Lung (tissue), 12 donors: ENCODE measurements around the gene RNF121. TPM values are rescaled to one million over a fixed set of nuclear protein-coding genes. Genes with fewer than 3 reads are reported as not detected.

Experiments used
- ATAC-seq: fragments of 200-7000 bp; cut with Tn5 transposase; one replicate; pipeline ENCODE4 v1.9.1; 2020; ENCODE audit warnings: moderate number of reproducible peaks; ENCODE audit not compliant: insufficient read depth, low FRiP score
- DNase-seq, 3 donors: peaks; one replicate each; pipeline ENCODE4 v3.0.0-alpha.2; 2013 to 2017
- H3K27ac ChIP-seq, 2 donors: one replicate each; pipeline ENCODE4 v1.5.1; 2013; ENCODE audit warnings: mild to moderate bottlenecking in 2 of 2, moderate library complexity in 2 of 2, control low read depth in 1 of 2, inconsistent platforms in 1 of 2, low read depth in 1 of 2, low read length in 1 of 2
- H3K27me3 ChIP-seq, 3 donors: one replicate each; pipeline ENCODE4 v1.5.1; 2013; ENCODE audit warnings: low read length in 2 of 3; ENCODE audit not compliant: control insufficient read depth in 3 of 3, insufficient read depth in 3 of 3
- H3K36me3 ChIP-seq, 4 donors: one replicate each; pipeline ENCODE4 v1.5.1; 2013; ENCODE audit warnings: low read length in 4 of 4, mild to moderate bottlenecking in 1 of 4, moderate library complexity in 1 of 4; ENCODE audit not compliant: control insufficient read depth in 4 of 4, insufficient read depth in 4 of 4
- H3K4me1 ChIP-seq, 5 donors: one replicate each; pipeline ENCODE4 v1.5.1; 2013; ENCODE audit warnings: low read length in 5 of 5, mild to moderate bottlenecking in 2 of 5, moderate library complexity in 1 of 5; ENCODE audit not compliant: control insufficient read depth in 5 of 5, insufficient read depth in 5 of 5
- H3K4me3 ChIP-seq: one replicate; pipeline ENCODE4 v1.5.1; 2013; ENCODE audit warnings: mild to moderate bottlenecking, control low read depth, moderate library complexity
- H3K9ac ChIP-seq, 2 donors: one replicate each; pipeline ENCODE4 v1.5.1; 2013; ENCODE audit warnings: low read length in 2 of 2, control low read depth in 1 of 2; ENCODE audit not compliant: insufficient read depth in 1 of 2
- H3K9me3 ChIP-seq, 4 donors: one replicate each; pipeline ENCODE4 v1.5.1; 2013; ENCODE audit warnings: low read length in 3 of 4, mild to moderate bottlenecking in 1 of 4, moderate library complexity in 1 of 4; ENCODE audit not compliant: control insufficient read depth in 4 of 4, insufficient read depth in 3 of 4
- WGBS, 2 donors: extraction: QIAGEN DNeasy Blood & Tissue Kit; methylation state at CpG; one replicate each; pipeline ENCODE4 v1.1.7; 2013; 5-methylcytosine and 5-hydroxymethylcytosine counted together
- polyA plus RNA-seq, 2 donors: library from polyadenylated mRNA; stranded (reverse); fragments of 200-250 nt; gene quantifications; one replicate each; pipeline ENCODE4 v1.2.1, GENCODE V29; 2013
- total RNA-seq, 2 donors: library from RNA; depleted of rRNA in 1 of 2; stranded (reverse); fragments of >200 nt in 1 of 2; gene quantifications; one replicate each; pipeline ENCODE4 v1.2.1, GENCODE V29; 2014 to 2021
- TF ChIP-seq, protein P1 (sequence below): IDR thresholded peaks from 2 replicates; pipeline ENCODE4 v1.5.1; 2012; ENCODE audit warnings: mild to moderate bottlenecking; ENCODE audit errors: control extremely low read depth, extremely low read depth
- donor health status: control.
- donor health status: control.
- donor health status: Bipolar disorder and iron deficiency.
- donor health status: healthy.
- donor health status: DM: yes; HTN: yes; CAD: no.

The RNF121 gene
- total and polyA plus RNA-seq, 4 donors = 14.0 to 30.2 (median 27.6) TPM

DNA sequence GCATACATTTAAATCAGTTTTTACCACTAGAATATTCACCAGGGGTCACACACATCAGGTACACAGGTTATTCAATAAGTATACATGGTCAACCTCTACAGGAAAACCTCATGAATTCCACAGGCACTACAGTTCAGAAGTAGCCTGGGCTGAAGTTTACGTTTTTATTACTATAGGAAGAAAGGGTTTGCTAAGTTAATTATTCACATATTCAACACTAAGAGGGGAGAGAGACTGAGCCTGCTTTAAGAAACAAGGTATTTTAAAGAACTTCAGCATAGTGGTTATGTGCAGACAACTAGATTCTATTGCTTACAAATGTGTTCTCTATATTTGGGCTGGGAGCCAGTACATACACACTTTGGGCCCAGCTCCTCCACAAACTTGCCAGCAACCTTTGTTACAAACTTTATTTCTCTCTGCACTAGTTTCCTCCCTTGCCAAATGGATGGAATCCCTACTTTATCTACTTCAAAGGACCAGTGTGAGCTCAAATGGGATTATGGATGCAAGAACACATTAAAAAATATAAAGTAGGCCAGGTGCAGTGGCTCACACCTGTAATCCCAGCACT is 101.7 kb downstream of the RNF121 start:
- DNase-seq (peak in 2 of 3 donors; percentile 28 to 61), ATAC-seq (no peak)
- Histone ChIP-seq H3K9me3 (no peaks in the 10 kb centered on the region), H3K27me3 (no peaks in the 10 kb centered on the region), H3K9ac (no peak overlapping the region), H3K36me3 (peaks cover 23 to 64% (median 33%) of the 10 kb centered on the region in 4 donors), H3K4me3 (no peak overlapping the region), H3K4me1 (peaks cover 0 to 22% (median 9%) of the 10 kb centered on the region in 5 donors), H3K27ac (peak overlapping the region in 1 of 2 donors; percentile 40)
- 28 to 74% methylated on average over 1 of the region's 1 CpG for WGBS, 2 donors
- TF ChIP-seq, protein P1, sequence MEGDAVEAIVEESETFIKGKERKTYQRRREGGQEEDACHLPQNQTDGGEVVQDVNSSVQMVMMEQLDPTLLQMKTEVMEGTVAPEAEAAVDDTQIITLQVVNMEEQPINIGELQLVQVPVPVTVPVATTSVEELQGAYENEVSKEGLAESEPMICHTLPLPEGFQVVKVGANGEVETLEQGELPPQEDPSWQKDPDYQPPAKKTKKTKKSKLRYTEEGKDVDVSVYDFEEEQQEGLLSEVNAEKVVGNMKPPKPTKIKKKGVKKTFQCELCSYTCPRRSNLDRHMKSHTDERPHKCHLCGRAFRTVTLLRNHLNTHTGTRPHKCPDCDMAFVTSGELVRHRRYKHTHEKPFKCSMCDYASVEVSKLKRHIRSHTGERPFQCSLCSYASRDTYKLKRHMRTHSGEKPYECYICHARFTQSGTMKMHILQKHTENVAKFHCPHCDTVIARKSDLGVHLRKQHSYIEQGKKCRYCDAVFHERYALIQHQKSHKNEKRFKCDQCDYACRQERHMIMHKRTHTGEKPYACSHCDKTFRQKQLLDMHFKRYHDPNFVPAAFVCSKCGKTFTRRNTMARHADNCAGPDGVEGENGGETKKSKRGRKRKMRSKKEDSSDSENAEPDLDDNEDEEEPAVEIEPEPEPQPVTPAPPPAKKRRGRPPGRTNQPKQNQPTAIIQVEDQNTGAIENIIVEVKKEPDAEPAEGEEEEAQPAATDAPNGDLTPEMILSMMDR = no peak

DNA sequence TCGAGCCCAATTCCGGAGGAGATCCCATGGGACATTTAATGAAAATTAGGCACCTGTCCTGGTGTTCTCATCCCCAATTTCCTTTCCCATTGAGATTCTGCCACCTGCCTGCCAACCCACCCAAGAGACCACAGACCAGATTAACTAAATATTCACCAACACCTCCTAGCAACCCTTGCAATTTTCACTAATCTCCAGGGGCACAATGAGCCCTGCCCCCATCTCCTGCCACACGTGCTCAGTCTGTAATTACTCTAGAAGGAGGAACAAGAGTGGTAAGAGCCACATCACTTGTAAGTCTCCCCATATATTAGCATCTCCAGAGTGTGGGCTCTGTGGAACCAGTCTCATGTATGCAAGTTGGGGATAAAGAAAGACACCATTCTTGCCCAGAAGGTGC is 107.8 kb downstream of the RNF121 start:
- Histone ChIP-seq H3K9me3 (no peaks in the 10 kb centered on the region), H3K27me3 (no peaks in the 10 kb centered on the region), H3K27ac (no peak overlapping the region), H3K36me3 (peaks cover 14 to 24% (median 16%) of the 10 kb centered on the region in 4 donors), H3K4me3 (no peak overlapping the region), H3K9ac (peak overlapping the region in 1 of 2 donors; percentile 8), H3K4me1 (peaks cover 6 to 46% (median 29%) of the 10 kb centered on the region in 5 donors)
- TF ChIP-seq, protein P1 = no peak
- 65 to 66% methylated on average over 3 of the region's 3 CpGs for WGBS, 2 donors
- DNase-seq = no peak
- ATAC-seq = no peak

DNA sequence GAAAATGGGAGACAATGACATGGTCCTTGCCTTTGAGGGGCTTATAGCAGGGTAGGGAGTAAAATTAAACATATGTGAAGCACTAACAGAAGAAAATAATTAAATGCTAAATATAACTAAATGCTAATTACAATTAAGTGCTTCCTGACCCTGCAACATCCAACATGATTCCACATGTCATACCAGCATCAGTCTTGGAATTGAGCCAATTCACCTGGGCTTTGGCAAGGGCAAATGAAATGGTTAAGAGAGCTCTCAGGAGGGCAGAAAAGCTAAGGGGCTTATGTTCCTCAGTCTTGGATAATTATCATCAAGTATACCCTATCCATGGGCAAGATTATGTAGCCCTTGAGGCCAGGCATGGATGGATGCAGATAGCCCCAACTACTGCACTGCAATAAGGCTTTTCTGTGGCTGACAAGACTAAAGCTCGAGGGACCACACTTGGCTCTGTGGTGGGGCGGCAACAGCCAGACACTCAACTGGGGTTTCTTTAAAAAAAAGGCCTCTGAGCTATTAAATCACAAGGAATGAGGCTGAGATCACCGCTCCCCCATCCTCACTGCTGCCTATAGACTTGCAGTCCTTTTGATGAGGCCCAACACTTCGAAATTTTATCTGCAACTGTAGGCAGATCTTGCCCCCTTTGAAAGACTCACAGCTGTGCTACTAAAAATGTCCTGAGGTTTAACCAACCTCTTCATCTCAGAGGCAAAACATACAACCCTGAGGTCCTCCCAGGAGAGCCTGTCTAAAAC is 108.9 kb downstream of the RNF121 start:
- 53 to 71% methylated on average over 4 of the region's 4 CpGs for WGBS, 2 donors
- TF ChIP-seq, protein P1 = no peak
- peak overlapping the region; percentile 91 to 100 for H3K27ac ChIP-seq
- H3K9me3 ChIP-seq = no peaks in the 10 kb centered on the region
- ATAC-seq (no peak), DNase-seq (peak in 1 of 3 donors; percentile 22)
- H3K4me1 ChIP-seq = peaks cover 10 to 56% (median 37%) of the 10 kb centered on the region in 5 donors
- peaks cover 10 to 24% (median 16%) of the 10 kb centered on the region in 4 donors for H3K36me3 ChIP-seq
- no peak overlapping the region for H3K4me3 ChIP-seq
- H3K27me3 ChIP-seq = no peaks in the 10 kb centered on the region
- peak overlapping the region; percentile 41 to 99 for H3K9ac ChIP-seq
